Vagina (tissue), 2 donors: ENCODE measurements around the gene TAB3. TPM values are rescaled to one million over a fixed set of nuclear protein-coding genes. Genes with fewer than 3 reads are reported as not detected.

ENCODE experiments used
- DNase-seq, 2 donors: peaks; one replicate each; pipeline ENCODE4 v3.0.0-alpha.2; 2017; ENCODE audit errors: extremely low spot score in 2 of 2
- H3K27ac ChIP-seq: fragments of 200-600 bp; sonication (generic); one replicate; pipeline ENCODE4 v1.5.1; 2019
- H3K27me3 ChIP-seq: fragments of 200-600 bp; sonication (generic); one replicate; pipeline ENCODE4 v1.5.1; 2019
- H3K36me3 ChIP-seq, 2 donors: fragments of 200-600 bp; sonication (generic); one replicate each; pipeline ENCODE4 v1.5.1; 2017 to 2019
- H3K4me1 ChIP-seq: fragments of 200-600 bp; sonication (generic); one replicate; pipeline ENCODE4 v1.5.1; 2019
- H3K4me3 ChIP-seq, 2 donors: fragments of 200-600 bp; sonication (generic); 1 replicate in 1 of 2; 2 replicates in 1 of 2; pipeline ENCODE4 v1.5.1; 2016 to 2019
- H3K9me3 ChIP-seq: fragments of 200-600 bp; sonication (generic); one replicate; pipeline ENCODE4 v1.5.1; 2019
- CTCF ChIP-seq, 3 experiments: fragments of 450-650 bp in 2 of 3; fragments of 200-600 bp in 1 of 3; sonication (generic) in 1 of 3; IDR thresholded peaks; one replicate each; pipeline ENCODE4 v1.5.1; 2017 to 2019; ENCODE audit warnings: antibody characterized with exemption in 3 of 3, mild to moderate bottlenecking in 2 of 3, moderate library complexity in 2 of 3
- POLR2A ChIP-seq, 2 donors: fragments of 450-650 bp; IDR thresholded peaks; one replicate each; pipeline ENCODE4 v1.6.1; 2017; ENCODE audit warnings: antibody characterized with exemption in 2 of 2, mild to moderate bottlenecking in 2 of 2, moderate library complexity in 2 of 2
- POLR2AphosphoS5 ChIP-seq, 2 donors: sonication (generic); formaldehyde crosslinking; IDR thresholded peaks; one replicate each; pipeline ENCODE4 v1.9.0; 2017; ENCODE audit warnings: antibody characterized with exemption in 2 of 2, mild to moderate bottlenecking in 2 of 2, low read depth in 1 of 2; ENCODE audit not compliant: insufficient read depth in 1 of 2
- intact Hi-C: fragments of 100-400 bp; cut with DNase I; formaldehyde crosslinking; loops from one replicate; pipeline ENCODE4 v1.15.1; 2023
- total RNA-seq: library from RNA; depleted of rRNA; stranded (reverse); fragments of >200 nt; gene quantifications from one replicate; pipeline ENCODE4 v1.2.3, GENCODE V29; 2016

TAB3 gene
- total RNA-seq, result 18.4 TPM

- H3K27me3 ChIP-seq, result no peaks in the 10 kb centered on the region
- no peaks in the 10 kb centered on the region for H3K9me3 ChIP-seq
- TF ChIP-seq CTCF (IDR thresholded peaks at IDR 0.05) (no peak), POLR2AphosphoS5 (IDR thresholded peaks at IDR 0.05; ENCODE audit: insufficient read depth in 1 of 2, low read depth in 1 of 2) (peak; percentile 81 to 86), POLR2A (IDR thresholded peaks at IDR 0.05) (peak in 1 of 2 donors; percentile 28)
- H3K36me3 ChIP-seq, result no peaks in the 10 kb centered on the region
- peaks cover 10% of the 10 kb centered on the region for H3K4me1 ChIP-seq
- H3K4me3 ChIP-seq, result peak within 1 kb of the TSS; percentile 59 to 62
- peak within 1 kb of the TSS; percentile 70 for H3K27ac ChIP-seq
- peak in 1 of 2 donors; percentile 94 for DNase-seq
- intact Hi-C loops, result no loop called here
Measured at GRCh38 chrX:30889147-30890140, at the start of gene TAB3. Gene TAB3 (minus strand): TSS chrX:30889254. CDS start chrX:30859588, 29,666 bp downstream.

GRCh38 chrX:30938295-30938694 is 49.2 kb upstream of the TAB3 start:
- no peak overlapping the region for H3K27ac ChIP-seq
- no peak for DNase-seq
- intact Hi-C loops, result no loop called here
- TF ChIP-seq CTCF (IDR thresholded peaks at IDR 0.05) (no peak), POLR2AphosphoS5 (IDR thresholded peaks at IDR 0.05; ENCODE audit: insufficient read depth in 1 of 2, low read depth in 1 of 2) (no peak), POLR2A (IDR thresholded peaks at IDR 0.05) (no peak)
- no peaks in the 10 kb centered on the region for H3K27me3 ChIP-seq
- no peaks in the 10 kb centered on the region for H3K4me1 ChIP-seq
- H3K36me3 ChIP-seq, result no peaks in the 10 kb centered on the region
- no peak overlapping the region for H3K4me3 ChIP-seq
- no peaks in the 10 kb centered on the region for H3K9me3 ChIP-seq

- TF ChIP-seq CTCF (IDR thresholded peaks at IDR 0.05) (no peak), POLR2AphosphoS5 (IDR thresholded peaks at IDR 0.05; ENCODE audit: insufficient read depth in 1 of 2, low read depth in 1 of 2) (no peak), POLR2A (IDR thresholded peaks at IDR 0.05) (no peak)
- H3K27me3 ChIP-seq, result no peaks in the 10 kb centered on the region
Measured at GRCh38 chrX:30935985-30936384, 46.9 kb upstream of the TAB3 start.

GRCh38 chrX:30931920-30932319 is 42.9 kb upstream of the TAB3 start:
- Histone ChIP-seq H3K9me3 (no peaks in the 10 kb centered on the region), H3K27me3 (no peaks in the 10 kb centered on the region), H3K4me1 (no peaks in the 10 kb centered on the region), H3K36me3 (no peaks in the 10 kb centered on the region), H3K27ac (no peak overlapping the region), H3K4me3 (no peak overlapping the region)
- no peak for TF ChIP-seq CTCF (IDR thresholded peaks at IDR 0.05)
- TF ChIP-seq POLR2AphosphoS5 (IDR thresholded peaks at IDR 0.05; ENCODE audit: insufficient read depth in 1 of 2, low read depth in 1 of 2), result no peak
- TF ChIP-seq POLR2A (IDR thresholded peaks at IDR 0.05), result no peak
- intact Hi-C loops, result no loop called here
- no peak for DNase-seq

More at GRCh38 chrX:30935985-30936384, 46.9 kb upstream of the TAB3 start:
- no peak for DNase-seq
- Histone ChIP-seq H3K27ac (no peak overlapping the region), H3K4me1 (no peaks in the 10 kb centered on the region), H3K9me3 (no peaks in the 10 kb centered on the region), H3K36me3 (no peaks in the 10 kb centered on the region), H3K4me3 (no peak overlapping the region)
- intact Hi-C loops, result no loop called here

GRCh38 chrX:30930679-30931078 is 41.6 kb upstream of the TAB3 start:
- no peaks in the 10 kb centered on the region for H3K36me3 ChIP-seq
- no peaks in the 10 kb centered on the region for H3K9me3 ChIP-seq
- DNase-seq, result no peak
- intact Hi-C loops, result no loop called here
- no peak overlapping the region for H3K4me3 ChIP-seq
- TF ChIP-seq POLR2A (IDR thresholded peaks at IDR 0.05), result no peak
- no peak for TF ChIP-seq POLR2AphosphoS5 (IDR thresholded peaks at IDR 0.05; ENCODE audit: insufficient read depth in 1 of 2, low read depth in 1 of 2)
- TF ChIP-seq CTCF (IDR thresholded peaks at IDR 0.05), result no peak
- H3K4me1 ChIP-seq, result no peaks in the 10 kb centered on the region
- H3K27ac ChIP-seq, result no peak overlapping the region
- H3K27me3 ChIP-seq, result no peaks in the 10 kb centered on the region
